NCI-H2227 (cell line): ENCODE measurements around the gene POLE3.
"Not testable (repeated sequence)": the region's sequence is repeated elsewhere in the genome, so short reads cannot be mapped to it uniquely, and the experiment has no call there.

Experiments
- DNase-seq: peaks from one replicate; lab custom pipeline; 2025; ENCODE audit not compliant: unreplicated experiment; lab: John Stamatoyannopoulos, UW

POLE3 gene

GRCh38 chr9:113406353-113406752, 4.1 kb downstream of the POLE3 start:
- DNase-seq, result not testable (repeated sequence)

- DNase-seq, result no peak
Measured at GRCh38 chr9:113403646-113404045, 6.8 kb downstream of the POLE3 start.

GRCh38 chr9:113401027-113401792, 9.3 kb downstream of the POLE3 start, which contains the start of gene ALAD:
TSS of gene ALAD (minus strand) at chr9:113401284. CDS start at chr9:113393559, 7,725 bp downstream.
- DNase-seq, result peak; percentile 98

GRCh38 chr9:113399646-113400200, 10.8 kb downstream of the POLE3 start:
- no peak for DNase-seq

GRCh38 chr9:113398796-113399195, 11.7 kb downstream of the POLE3 start:
- DNase-seq, result no peak

GRCh38 chr9:113397203-113397631, 13.3 kb downstream of the POLE3 start:
- DNase-seq, result no peak

GRCh38 chr9:113395000-113395861, 15.2 kb downstream of the POLE3 start:
- DNase-seq, result no peak

GRCh38 chr9:113393281-113393680, 17.2 kb downstream of the POLE3 start:
- DNase-seq, result no peak

- DNase-seq, result no peak
Measured at GRCh38 chr9:113391917-113392316, 18.6 kb downstream of the POLE3 start.

GRCh38 chr9:113390192-113390960, 20.1 kb downstream of the POLE3 start:
- no peak for DNase-seq

GRCh38 chr9:113389451-113389850, 21.0 kb downstream of the POLE3 start:
- no peak for DNase-seq

GRCh38 chr9:113388833-113389232, 21.6 kb downstream of the POLE3 start:
- DNase-seq, result no peak

GRCh38 chr9:113387560-113388230, 22.8 kb downstream of the POLE3 start:
- DNase-seq, result no peak

GRCh38 chr9:113386571-113387393, 23.7 kb downstream of the POLE3 start:
- DNase-seq, result no peak

GRCh38 chr9:113381909-113382411, 28.5 kb downstream of the POLE3 start:
- no peak for DNase-seq

GRCh38 chr9:113381441-113381840, 29.0 kb downstream of the POLE3 start:
- DNase-seq, result not testable (repeated sequence)

- no peak for DNase-seq
Measured at GRCh38 chr9:113380869-113381378, 29.6 kb downstream of the POLE3 start.

- DNase-seq, result not testable (repeated sequence)
Measured at GRCh38 chr9:113379829-113380210, 30.7 kb downstream of the POLE3 start.
